Transverse colon (tissue), 3 donors: Measurements from ENCODE around the gene AK4.

ENCODE experiments used
- CTCF ChIP-seq, 5 experiments: fragments of 200-600 bp in 3 of 5; fragments of 450-650 bp in 2 of 5; sonication (generic) in 3 of 5; IDR thresholded peaks; 1 replicate in 2 of 5; 2 replicates in 3 of 5; pipeline ENCODE4 v1.5.1; 2016 to 2017; ENCODE audit warnings: antibody characterized with exemption in 5 of 5, inconsistent platforms in 3 of 5, mild to moderate bottlenecking in 2 of 5, moderate library complexity in 1 of 5
- POLR2A ChIP-seq: fragments of 450-650 bp; IDR thresholded peaks from one replicate; pipeline ENCODE4 v1.6.1; 2016; ENCODE audit warnings: antibody characterized with exemption, mild to moderate bottlenecking, moderate library complexity

- TF ChIP-seq CTCF (IDR thresholded peaks at IDR 0.05) = no peak
- TF ChIP-seq POLR2A = no peak
These were observed 90.0 kb downstream of the AK4 start for GRCh38 chr1:65238010-65238409.
